HepG2 (cell line): ENCODE data around the gene C10orf120. TPM values are rescaled to one million over a fixed set of nuclear protein-coding genes. Genes with fewer than 3 reads are reported as not detected.

ENCODE experiments used
- ATAC-seq: fragments of 200-7000 bp; cut with Tn5 transposase; 3 replicates; pipeline ENCODE4 v1.9.1; 2020; ENCODE audit warnings: mild to moderate bottlenecking, moderate library complexity
- BruUV-seq: library from RNA; stranded (reverse); fragments of 400-500 nt; replicated peaks from 2 replicates; lab custom pipeline; 2021; lab: Mats Ljungman, UMichigan
- CTCF ChIA-PET: fragments of 300-600 bp; formaldehyde crosslinking; extraction: SDS; loops from one replicate; lab custom pipeline; 2021; ENCODE audit warnings: low total read pairs, inconsistent platforms, low intra/inter-chr PET ratio; lab: Yijun Ruan, JAX
- POLR2A ChIA-PET: fragments of 350-600 bp; sonication (Branson Sonifier 250); formaldehyde crosslinking; loops from one replicate; lab custom pipeline; 2020; ENCODE audit warnings: antibody characterized with exemption, inconsistent platforms; lab: Yijun Ruan, JAX
- DNase-seq: peaks from one replicate; pipeline ENCODE4 v3.0.0-alpha.2; 2015; ENCODE audit warnings: low spot score
- FAIRE-seq: peaks from 3 replicates; lab custom pipeline; 2011; peaks lifted over from hg19 to GRCh38; lab: Jason Lieb, UNC
- H2AFZ ChIP-seq: one replicate; pipeline ENCODE4 v1.6.1; 2011; ENCODE audit warnings: low read length, inconsistent platforms
- H3K27ac ChIP-seq: fragments of 300-600 bp; 3 replicates; pipeline ENCODE4 v1.8.0; 2011; ENCODE audit warnings: mixed run types, mild to moderate bottlenecking, mixed read lengths, low read length, inconsistent platforms; ENCODE audit not compliant: insufficient read depth; ENCODE audit errors: extremely low read length
- H3K27me3 ChIP-seq, 2 experiments: fragments of 200-600 bp in 1 of 2; 2 replicates in 1 of 2; 3 replicates in 1 of 2; pipeline versions ENCODE4 v1.6.0 to v1.8.0; 2011; ENCODE audit warnings: low read length in 2 of 2, mild to moderate bottlenecking in 2 of 2, moderate library complexity in 2 of 2, inconsistent platforms in 1 of 2; ENCODE audit not compliant: insufficient read depth in 2 of 2, control insufficient read depth in 1 of 2
- H3K36me3 ChIP-seq, 2 experiments: fragments of 200-600 bp in 1 of 2; replicated peaks in 1 of 2; 2 replicates in 1 of 2; 3 replicates in 1 of 2; pipeline versions ENCODE4 v1.5.1 to v1.8.0; 2011; ENCODE audit warnings: low read length in 2 of 2, inconsistent platforms in 1 of 2; ENCODE audit not compliant: insufficient read depth in 2 of 2, control insufficient read depth in 1 of 2
- H3K4me1 ChIP-seq: 2 replicates; pipeline ENCODE4 v1.5.1; 2012; ENCODE audit warnings: low read length, inconsistent platforms; ENCODE audit not compliant: insufficient read depth
- H3K4me2 ChIP-seq: 2 replicates; pipeline ENCODE4 v1.6.0; 2011; ENCODE audit warnings: low read depth, low read length, inconsistent platforms
- H3K4me3 ChIP-seq, 3 experiments: fragments of 200-600 bp in 1 of 3; sonication (generic), shearing (Covaris generic) in 1 of 3; replicated peaks in 1 of 3; 2 replicates each; pipeline ENCODE4 v1.5.1; 2011 to 2016; ENCODE audit warnings: low read length in 3 of 3, inconsistent platforms in 2 of 3, low read depth in 2 of 3, mild to moderate bottlenecking in 2 of 3, control low read depth in 1 of 3, mixed read lengths in 1 of 3; ENCODE audit not compliant: insufficient read depth in 1 of 3
- H3K79me2 ChIP-seq: one replicate; pipeline ENCODE4 v1.6.1; 2011; ENCODE audit warnings: low read length, inconsistent platforms; ENCODE audit not compliant: insufficient read depth
- H3K9ac ChIP-seq: 2 replicates; pipeline ENCODE4 v1.6.0; 2011; ENCODE audit warnings: mild to moderate bottlenecking, low read depth, low read length, inconsistent platforms; ENCODE audit not compliant: insufficient read depth
- H3K9me3 ChIP-seq: 2 replicates; pipeline ENCODE4 v1.5.1; 2012; ENCODE audit warnings: mild to moderate bottlenecking, low read length
- H4K20me1 ChIP-seq: 2 replicates; pipeline ENCODE4 v1.6.0; 2011; ENCODE audit warnings: inconsistent platforms, mild to moderate bottlenecking, low read length, moderate library complexity; ENCODE audit not compliant: insufficient read depth
- BRD4 ChIP-seq: sonication (generic); formaldehyde crosslinking; IDR thresholded peaks from 2 replicates; pipeline ENCODE4 v1.4.0; 2020; ENCODE audit warnings: missing genetic modification reagents
- ESRRA ChIP-seq: sonication (generic); formaldehyde crosslinking; IDR thresholded peaks from 2 replicates; pipeline ENCODE4 v1.5.1; 2020; ENCODE audit warnings: mild to moderate bottlenecking, low read depth, missing genetic modification reagents
- NKX3-1 ChIP-seq: sonication (generic); formaldehyde crosslinking; IDR thresholded peaks from 2 replicates; pipeline ENCODE4 v1.5.0; 2020; ENCODE audit warnings: missing genetic modification reagents
- POLR2AphosphoS2 ChIP-seq: IDR thresholded peaks from 2 replicates; pipeline ENCODE4 v1.6.1; 2011; ENCODE audit warnings: low read depth, low read length, improper control_type of control experiment
- SNAI1 ChIP-seq: sonication (generic); formaldehyde crosslinking; IDR thresholded peaks from 2 replicates; pipeline ENCODE4 v1.5.0; 2020; ENCODE audit warnings: mild to moderate bottlenecking, missing genetic modification reagents, borderline replicate concordance
- TRIM24 ChIP-seq: sonication (generic); formaldehyde crosslinking; IDR thresholded peaks from 2 replicates; pipeline ENCODE4 v1.8.0; 2022; ENCODE audit warnings: mild to moderate bottlenecking, missing genetic modification reagents
- ZFAT ChIP-seq: sonication (generic); formaldehyde crosslinking; conservative IDR thresholded peaks from 2 replicates; pipeline ENCODE4 v1.8.1; 2023; ENCODE audit warnings: missing genetic modification reagents, inconsistent platforms
- ZNF629 ChIP-seq: sonication (generic); formaldehyde crosslinking; conservative IDR thresholded peaks from 2 replicates; pipeline ENCODE4 v1.5.0; 2020; ENCODE audit warnings: missing genetic modification reagents
- WGBS: methylation state at CpG from one replicate; pipeline ENCODE4 v1.1.6; 2017; ENCODE audit warnings: low lambda C conversion rate; 5-methylcytosine and 5-hydroxymethylcytosine counted together
- in situ Hi-C: cut with HindIII; loops from 2 replicates; pipeline ENCODE4 v1.10.0; 2017; ENCODE audit warnings: low pct_unique_long_range_greater_than_20kb; ENCODE audit not compliant: extremely low pct_ligation_motif_present
- intact Hi-C: fragments of 100-400 bp; cut with micrococcal nuclease; formaldehyde crosslinking; loops from one replicate; pipeline ENCODE4 v1.10.0; 2022; ENCODE audit not compliant: unreplicated experiment
- polyA plus RNA-seq, 8 experiments: library from polyadenylated mRNA; depleted of rRNA in 3 of 8; stranded (reverse) in 7 of 8; unstranded in 1 of 8; fragments of >200 nt; fragmentation: Illumina TruSeq in 4 of 8; extraction: Trizol in 4 of 8; gene quantifications; 2 replicates each; pipeline versions ENCODE4 v1.2.1 to v1.2.3, GENCODE V29; 2011 to 2016; ENCODE audit warnings: low read depth in 4 of 8, missing spikeins in 1 of 8, mixed read lengths in 1 of 8; ENCODE audit not compliant: insufficient read depth in 1 of 8
- total RNA-seq, 5 experiments: library from RNA; depleted of rRNA; stranded (reverse); fragments of >200 nt; fragmentation: Illumina TruSeq; extraction: Trizol; gene quantifications; 2 replicates each; pipeline ENCODE4 v1.2.3, GENCODE V29; 2016; ENCODE audit warnings: low read depth in 1 of 5
- TF ChIP-seq, protein P1 (sequence below): sonication (generic); formaldehyde crosslinking; conservative IDR thresholded peaks from 2 replicates; pipeline ENCODE4 v1.4.0; 2020; ENCODE audit warnings: missing genetic modification reagents

Gene C10orf120
- total and polyA plus RNA-seq, 2 of the 13 experiments (the other 11 are each of a cell fraction or from before 2014, with no cell fraction given) = not detected

DNA sequence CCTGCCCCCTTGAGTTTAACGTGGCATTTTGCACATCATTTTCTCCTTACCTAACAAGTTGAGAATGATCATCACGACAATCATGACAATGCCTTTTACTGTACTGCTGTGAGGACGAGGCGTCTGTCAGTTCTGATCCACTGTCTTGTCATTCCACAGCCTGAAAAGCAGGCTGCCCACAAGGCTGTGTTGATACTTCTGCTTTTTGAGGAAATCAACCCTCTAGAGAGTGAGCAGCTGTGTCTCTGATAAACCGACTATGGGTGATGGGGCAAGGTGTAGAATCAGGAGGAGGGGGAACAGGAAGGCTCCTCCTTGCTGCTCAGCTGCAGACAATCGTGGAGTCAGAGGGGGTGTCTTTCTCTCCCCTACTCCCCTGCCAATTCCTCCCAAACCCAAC, 30.6 kb upstream of the C10orf120 start:
- no peak for FAIRE-seq

DNA sequence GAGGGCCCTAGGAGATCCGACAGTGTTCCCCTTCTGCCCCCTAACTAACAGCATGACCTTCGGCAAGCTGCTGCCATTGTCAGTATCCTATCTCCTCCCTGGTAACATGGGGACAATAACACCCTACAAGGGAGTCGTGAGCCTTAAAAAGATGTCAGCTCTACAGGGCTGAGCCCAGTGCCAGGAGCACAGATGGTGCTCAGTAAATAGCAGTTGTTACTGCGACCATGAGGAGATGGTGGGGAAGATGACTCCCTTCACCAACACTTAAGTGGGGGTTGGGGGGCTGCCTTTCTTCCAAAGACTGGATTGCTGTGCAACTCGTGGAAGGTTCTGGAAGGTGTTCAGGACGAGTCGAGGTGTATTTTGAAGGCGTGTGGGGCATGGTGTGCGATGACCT, 29.5 kb upstream of the C10orf120 start:
- Histone ChIP-seq H3K4me1 (no peaks in the 10 kb centered on the region), H3K36me3 (no peaks in the 10 kb centered on the region), H2AFZ (no peak overlapping the region), H3K9ac (no peak overlapping the region), H3K4me2 (no peak overlapping the region), H3K9me3 (no peaks in the 10 kb centered on the region), H3K4me3 (no peak overlapping the region), H3K79me2 (no peaks in the 10 kb centered on the region), H3K27me3 (peaks cover 3 to 36% of the 10 kb centered on the region in 2 experiments; a peak in 3 of 5 replicates), H3K27ac (no peak overlapping the region), H4K20me1 (no peaks in the 10 kb centered on the region)
- in situ Hi-C loops = no loop called here
- ATAC-seq (no peak), DNase-seq (no peak), FAIRE-seq (no peak)
- no TSS peak for BruUV-seq
- POLR2A ChIA-PET = no interaction called here
- CTCF ChIA-PET = no interaction called here
- no peak for TF ChIP-seq SNAI1 (CRISPR knock-in tag)
- no peak for TF ChIP-seq POLR2AphosphoS2
- no peak for TF ChIP-seq ZNF629 (CRISPR knock-in tag)
- no peak for TF ChIP-seq TRIM24
- intact Hi-C loops = no loop called here
- WGBS = 2% methylated on average over 7 of the region's 9 CpGs

More for the DNA sequence above, 30.6 kb upstream of the C10orf120 start:
- no peak for ATAC-seq
- Histone ChIP-seq H3K9me3 (no peaks in the 10 kb centered on the region), H2AFZ (no peak overlapping the region), H4K20me1 (no peaks in the 10 kb centered on the region), H3K4me2 (no peak overlapping the region), H3K9ac (no peak overlapping the region), H3K79me2 (no peaks in the 10 kb centered on the region), H3K27ac (no peak overlapping the region), H3K36me3 (no peaks in the 10 kb centered on the region), H3K4me1 (no peaks in the 10 kb centered on the region), H3K4me3 (no peak overlapping the region), H3K27me3 (peaks cover 3 to 39% of the 10 kb centered on the region in 2 experiments; a peak in 3 of 5 replicates)
- no peak for DNase-seq
- intact Hi-C loops (no loop called here), in situ Hi-C loops (no loop called here)
- WGBS = 13% methylated on average over 5 of the region's 6 CpGs
- POLR2A ChIA-PET = no interaction called here
- TF ChIP-seq BRD4 = no peak
- TF ChIP-seq ZFAT (CRISPR knock-in tag) = no peak
- TF ChIP-seq, protein P1, sequence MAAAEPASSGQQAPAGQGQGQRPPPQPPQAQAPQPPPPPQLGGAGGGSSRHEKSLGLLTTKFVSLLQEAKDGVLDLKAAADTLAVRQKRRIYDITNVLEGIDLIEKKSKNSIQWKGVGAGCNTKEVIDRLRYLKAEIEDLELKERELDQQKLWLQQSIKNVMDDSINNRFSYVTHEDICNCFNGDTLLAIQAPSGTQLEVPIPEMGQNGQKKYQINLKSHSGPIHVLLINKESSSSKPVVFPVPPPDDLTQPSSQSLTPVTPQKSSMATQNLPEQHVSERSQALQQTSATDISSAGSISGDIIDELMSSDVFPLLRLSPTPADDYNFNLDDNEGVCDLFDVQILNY = no peak
- no peak for TF ChIP-seq NKX3-1 (CRISPR knock-in tag)
- no peak for TF ChIP-seq ESRRA (CRISPR knock-in tag)
- CTCF ChIA-PET = no interaction called here
- no TSS peak for BruUV-seq
